ENCODE results near the gene BEST4. TPM values are rescaled to one million over a fixed set of nuclear protein-coding genes. Genes with fewer than 3 reads are reported as not detected.
"Not testable (repeated sequence)": the region's sequence is repeated elsewhere in the genome, so short reads cannot be mapped to it uniquely, and the experiment has no call there.

Gene BEST4
- total RNA-seq, 1 donor from 2014 or later = not detected

DNA sequence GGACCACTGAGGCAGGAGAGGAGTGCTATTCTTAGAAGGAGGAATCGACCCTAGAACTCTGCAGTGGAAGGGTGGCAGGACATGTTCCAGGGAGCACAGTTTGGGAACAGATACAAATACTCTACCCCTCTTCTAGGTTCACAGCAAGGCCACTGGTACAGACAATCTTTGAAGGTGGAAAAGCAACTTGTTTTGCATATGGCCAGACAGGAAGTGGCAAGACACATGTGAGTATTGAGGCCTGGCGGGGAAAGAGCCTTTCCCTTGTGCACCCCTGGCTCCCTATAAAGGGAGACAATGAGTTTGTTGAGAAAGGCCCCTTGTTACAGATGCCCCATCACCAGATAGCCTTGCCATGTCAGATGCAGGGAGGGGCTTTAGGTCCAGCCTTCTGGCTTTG, 30.6 kb downstream of the BEST4 start:
- DNase-seq (ENCODE audit: low read depth) = no peak
- no peak for FAIRE-seq
- Histone ChIP-seq H3K36me3 (ENCODE audit: control insufficient read depth, insufficient read depth, low read length) (peaks cover 22% of the 10 kb centered on the region), H3K27me3 (ENCODE audit: control insufficient read depth, insufficient read depth, low read length) (no peaks in the 10 kb centered on the region), H3K4me3 (ENCODE audit: low read depth, low read length) (no peak overlapping the region)
- TF ChIP-seq, protein P1, sequence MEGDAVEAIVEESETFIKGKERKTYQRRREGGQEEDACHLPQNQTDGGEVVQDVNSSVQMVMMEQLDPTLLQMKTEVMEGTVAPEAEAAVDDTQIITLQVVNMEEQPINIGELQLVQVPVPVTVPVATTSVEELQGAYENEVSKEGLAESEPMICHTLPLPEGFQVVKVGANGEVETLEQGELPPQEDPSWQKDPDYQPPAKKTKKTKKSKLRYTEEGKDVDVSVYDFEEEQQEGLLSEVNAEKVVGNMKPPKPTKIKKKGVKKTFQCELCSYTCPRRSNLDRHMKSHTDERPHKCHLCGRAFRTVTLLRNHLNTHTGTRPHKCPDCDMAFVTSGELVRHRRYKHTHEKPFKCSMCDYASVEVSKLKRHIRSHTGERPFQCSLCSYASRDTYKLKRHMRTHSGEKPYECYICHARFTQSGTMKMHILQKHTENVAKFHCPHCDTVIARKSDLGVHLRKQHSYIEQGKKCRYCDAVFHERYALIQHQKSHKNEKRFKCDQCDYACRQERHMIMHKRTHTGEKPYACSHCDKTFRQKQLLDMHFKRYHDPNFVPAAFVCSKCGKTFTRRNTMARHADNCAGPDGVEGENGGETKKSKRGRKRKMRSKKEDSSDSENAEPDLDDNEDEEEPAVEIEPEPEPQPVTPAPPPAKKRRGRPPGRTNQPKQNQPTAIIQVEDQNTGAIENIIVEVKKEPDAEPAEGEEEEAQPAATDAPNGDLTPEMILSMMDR (IDR thresholded peaks at IDR 0.05; ENCODE audit: insufficient read depth, low read length, severe bottlenecking) = no peak

DNA sequence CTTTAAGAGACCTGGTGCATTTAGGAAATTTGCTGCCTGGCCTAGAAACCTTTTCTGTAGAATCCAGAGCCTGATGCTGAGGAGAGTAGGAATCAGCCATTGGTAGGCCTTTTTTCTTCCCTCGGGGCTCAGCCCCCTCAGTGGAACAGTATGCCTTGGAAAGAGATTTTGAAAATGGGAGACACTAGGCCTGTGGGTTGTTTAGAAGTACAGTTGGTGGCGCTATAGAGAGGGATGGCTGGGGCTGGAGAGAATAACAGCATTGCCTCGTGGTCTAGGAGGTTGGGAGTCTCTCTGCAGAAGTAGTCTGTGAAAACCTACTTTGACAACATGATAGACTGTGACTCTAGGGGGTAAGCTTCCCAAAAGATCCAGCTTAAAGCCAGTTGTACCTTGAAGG, 40.1 kb downstream of the BEST4 start:
- no peak for FAIRE-seq
- Histone ChIP-seq H3K4me3 (ENCODE audit: low read depth, low read length) (no peak overlapping the region), H3K36me3 (ENCODE audit: control insufficient read depth, insufficient read depth, low read length) (peaks cover 2% of the 10 kb centered on the region), H3K27me3 (ENCODE audit: control insufficient read depth, insufficient read depth, low read length) (no peaks in the 10 kb centered on the region)
- no peak for DNase-seq (ENCODE audit: low read depth)
- TF ChIP-seq, protein P1 (IDR thresholded peaks at IDR 0.05; ENCODE audit: insufficient read depth, low read length, severe bottlenecking) = no peak

DNA sequence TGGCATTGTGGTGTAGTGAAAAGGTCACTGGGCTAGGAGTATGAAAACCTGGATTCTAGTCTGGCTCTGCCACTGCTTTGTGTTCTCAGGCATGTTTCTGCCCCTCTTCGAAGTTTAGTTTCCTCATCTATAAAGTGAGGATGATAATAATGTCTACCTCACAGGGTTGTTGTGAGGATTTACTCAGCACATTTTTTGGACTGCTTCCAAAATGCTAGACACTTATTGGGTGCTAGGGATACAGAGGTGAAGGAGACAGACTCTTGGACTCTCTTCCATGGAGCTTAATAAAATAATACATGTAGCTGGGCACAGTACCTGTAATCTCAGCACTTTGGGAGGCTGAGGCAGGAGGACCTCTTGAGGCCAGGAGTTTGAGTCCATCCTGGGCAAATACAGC, 44.8 kb downstream of the BEST4 start:
- Histone ChIP-seq H3K36me3 (ENCODE audit: control insufficient read depth, insufficient read depth, low read length) (no peaks in the 10 kb centered on the region), H3K4me3 (ENCODE audit: low read depth, low read length) (no peak overlapping the region), H3K27me3 (ENCODE audit: control insufficient read depth, insufficient read depth, low read length) (no peaks in the 10 kb centered on the region)
- TF ChIP-seq, protein P1 (IDR thresholded peaks at IDR 0.05; ENCODE audit: insufficient read depth, low read length, severe bottlenecking) = no peak
- FAIRE-seq = no peak
- DNase-seq (ENCODE audit: low read depth) = no peak

DNA sequence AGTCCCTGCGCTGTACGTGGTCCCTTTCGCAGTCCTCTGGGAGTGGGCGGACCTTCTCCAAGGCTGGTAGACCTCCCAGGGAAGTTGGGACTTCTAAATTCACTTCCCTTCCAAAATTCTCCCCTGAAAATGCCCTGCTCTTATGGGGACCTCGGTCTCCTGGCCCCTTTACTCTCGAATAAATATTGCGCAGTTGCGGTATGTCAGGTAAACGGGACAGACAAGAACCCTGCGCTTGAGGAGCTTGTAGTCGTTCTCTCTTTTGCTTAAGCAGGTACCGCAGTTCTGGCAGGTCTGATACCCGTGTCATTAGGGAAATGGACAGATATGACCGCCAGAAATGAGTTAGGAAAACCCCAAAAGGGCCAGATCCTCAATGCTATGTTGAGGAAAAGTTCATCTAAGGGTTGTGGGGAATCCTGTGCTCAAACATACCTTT, 47.8 kb downstream of the BEST4 start:
- H3K36me3 ChIP-seq (ENCODE audit: control insufficient read depth, insufficient read depth, low read length) = no peaks in the 10 kb centered on the region
- peak; percentile 14 for DNase-seq (ENCODE audit: low read depth)
- H3K4me3 ChIP-seq (ENCODE audit: low read depth, low read length) = peak overlapping the region; percentile 46
- no peak for FAIRE-seq
- TF ChIP-seq, protein P1 (IDR thresholded peaks at IDR 0.05; ENCODE audit: insufficient read depth, low read length, severe bottlenecking) = no peak
- H3K27me3 ChIP-seq (ENCODE audit: control insufficient read depth, insufficient read depth, low read length) = no peaks in the 10 kb centered on the region

GRCh38 chr1:44739307-44740178, 48.4 kb downstream of the BEST4 start, which contains the start of gene KIF2C:
KIF2C (plus strand) TSS chr1:44739837; CDS start chr1:44739933, 96 bp downstream.
- Histone ChIP-seq H3K4me3 (ENCODE audit: low read depth, low read length) (peak within 1 kb of the TSS; percentile 46), H3K36me3 (ENCODE audit: control insufficient read depth, insufficient read depth, low read length) (no peaks in the 10 kb centered on the region), H3K27me3 (ENCODE audit: control insufficient read depth, insufficient read depth, low read length) (no peaks in the 10 kb centered on the region)
- DNase-seq (ENCODE audit: low read depth) (peak; percentile 93), FAIRE-seq (no peak)
- TF ChIP-seq, protein P1 (IDR thresholded peaks at IDR 0.05; ENCODE audit: insufficient read depth, low read length, severe bottlenecking) = no peak

GRCh38 chr1:44738953-44739306, 49.0 kb downstream of the BEST4 start:
- DNase-seq (ENCODE audit: low read depth); H3K36me3 ChIP-seq (ENCODE audit: control insufficient read depth, insufficient read depth, low read length); FAIRE-seq; H3K27me3 ChIP-seq (ENCODE audit: control insufficient read depth, insufficient read depth, low read length): not testable (repeated sequence)
- peak overlapping the region; percentile 46 for H3K4me3 ChIP-seq (ENCODE audit: low read depth, low read length)
